GM13977 (cell line): Measurements from ENCODE around the gene RPL22L1.

Experiments
- DNase-seq: peaks from one replicate; pipeline ENCODE4 v3.0.0; 2012; ENCODE audit warnings: low spot score
- CTCF ChIP-seq: IDR thresholded peaks from 2 replicates; pipeline ENCODE4 v1.5.1; 2012; ENCODE audit warnings: mild to moderate bottlenecking, control low read depth; ENCODE audit not compliant: insufficient read depth; ENCODE audit errors: extremely low read depth, missing control alignments
- in situ Hi-C: fragments of 300-500 bp; cut with MboI; formaldehyde crosslinking; loops from one replicate; pipeline ENCODE4 v1.12.0; 2022; ENCODE audit warnings: low sequenced_read_pairs, low pct_unique_long_range_greater_than_20kb, mixed read lengths, inconsistent platforms; ENCODE audit not compliant: unreplicated experiment

RPL22L1 gene

DNA sequence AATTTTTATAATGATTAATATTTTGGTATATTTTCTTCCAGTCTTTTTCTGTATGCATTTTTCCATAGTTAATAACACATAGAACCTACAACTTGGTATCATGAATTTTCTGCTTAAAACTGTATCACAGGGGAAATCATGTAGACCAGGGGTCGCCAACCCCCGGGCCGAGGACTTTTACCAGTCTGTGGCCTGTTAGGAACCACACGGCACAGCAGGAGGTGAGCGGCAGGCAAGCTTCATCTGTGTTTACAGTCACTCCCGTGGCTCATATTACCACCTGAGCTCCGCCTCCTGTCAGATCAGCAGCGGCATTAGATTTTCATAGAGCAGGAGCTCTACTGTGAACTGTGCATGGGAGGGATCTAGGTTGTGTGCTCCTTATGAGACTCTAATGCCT is 54.7 kb downstream of the RPL22L1 start:
- TF ChIP-seq CTCF = no peak
- no peak for DNase-seq
- in situ Hi-C loops = loop anchor here (10.0 to 25.0 kb wide), 2 partner anchors 401 to 503 kb away; partner anchors contain the start of gene CLDN11
